HCT116 (cell line): ENCODE measurements around the gene PLPPR3. TPM values are rescaled to one million over a fixed set of nuclear protein-coding genes. Genes with fewer than 3 reads are reported as not detected.

Experiments
- ATAC-seq: fragments of 200-7000 bp; cut with Tn5 transposase; 2 replicates; pipeline ENCODE4 v1.9.1; 2020; ENCODE audit warnings: mild to moderate bottlenecking, moderate library complexity
- BruUV-seq: library from RNA; stranded (reverse); fragments of 400-500 nt; replicated peaks from 2 replicates; lab custom pipeline; 2021; lab: Mats Ljungman, UMichigan
- CTCF ChIA-PET: fragments of 300-600 bp; sonication (Branson Sonifier 250); formaldehyde crosslinking; loops from one replicate; lab custom pipeline; 2021; ENCODE audit warnings: antibody characterized with exemption; lab: Charles Lee
- POLR2A ChIA-PET: fragments of 300-600, 350-600 bp; sonication (Branson Sonifier 250); formaldehyde crosslinking; loops from one replicate; lab custom pipeline; 2021; ENCODE audit warnings: antibody characterized with exemption; lab: Charles Lee
- RAD21 ChIA-PET, 2 experiments: fragments of 300-600 bp; sonication (Branson Sonifier 250); formaldehyde crosslinking; loops; one replicate each; lab custom pipeline; 2023; ENCODE audit warnings: low total read pairs in 2 of 2; ENCODE audit not compliant: uncharacterized antibody in 2 of 2, unreplicated experiment in 2 of 2, low non-redundant PET in 1 of 2; lab: Charles Lee
- DNase-seq: peaks from one replicate; pipeline ENCODE4 v3.0.0-alpha.2; 2010; ENCODE audit warnings: low read depth, low spot score
- H2AFZ ChIP-seq: fragments of 200-600 bp; shearing (Covaris generic), sonication (generic); 2 replicates; pipeline ENCODE4 v1.6.1; 2017; ENCODE audit warnings: low read depth, mixed run types, mixed read lengths, antibody characterized with exemption, low read length; ENCODE audit not compliant: poor library complexity, severe bottlenecking
- H3K27ac ChIP-seq: 2 replicates; pipeline ENCODE4 v1.5.1; 2012; ENCODE audit warnings: low read depth, low read length
- H3K27me3 ChIP-seq: fragments of 200-600 bp; sonication (generic); 2 replicates; pipeline ENCODE4 v1.6.1; 2016; ENCODE audit warnings: mixed run types, low read length, mixed read lengths; ENCODE audit not compliant: insufficient read depth
- H3K36me3 ChIP-seq, 2 experiments: fragments of 200-500 bp in 1 of 2; fragments of 200-600 bp in 1 of 2; sonication (Bioruptor generic) in 1 of 2; sonication (generic) in 1 of 2; 2 replicates each; pipeline versions ENCODE4 v1.5.1 to v1.6.1; 2014 to 2016; ENCODE audit warnings: low read length in 2 of 2, inconsistent platforms in 1 of 2, mixed read lengths in 1 of 2, mixed run types in 1 of 2; ENCODE audit not compliant: insufficient read depth in 2 of 2, control insufficient read depth in 1 of 2
- H3K4me1 ChIP-seq, 2 experiments: fragments of 200-600 bp in 1 of 2; sonication (generic) in 1 of 2; 2 replicates each; pipeline versions ENCODE4 v1.5.1 to v1.6.1; 2012 to 2017; ENCODE audit warnings: low read length in 2 of 2, inconsistent platforms in 1 of 2, mild to moderate bottlenecking in 1 of 2, mixed read lengths in 1 of 2, mixed run types in 1 of 2, moderate library complexity in 1 of 2; ENCODE audit not compliant: insufficient read depth in 2 of 2, control insufficient read depth in 1 of 2
- H3K4me2 ChIP-seq: fragments of 200-600 bp; sonication (generic); 2 replicates; pipeline ENCODE4 v1.6.1; 2017; ENCODE audit warnings: mixed run types, low read length, mixed read lengths
- H3K4me3 ChIP-seq, 2 experiments: fragments of 200-600 bp in 1 of 2; sonication (generic) in 1 of 2; replicated peaks in 1 of 2; 2 replicates each; pipeline ENCODE4 v1.5.1; 2011 to 2016; ENCODE audit warnings: low read length in 2 of 2, control low read depth in 1 of 2, low read depth in 1 of 2, mild to moderate bottlenecking in 1 of 2, mixed read lengths in 1 of 2, mixed run types in 1 of 2
- H3K79me2 ChIP-seq: fragments of 200-600 bp; sonication (generic); 2 replicates; pipeline ENCODE4 v1.6.1; 2017; ENCODE audit warnings: mild to moderate bottlenecking, mixed run types, low read length, moderate library complexity, mixed read lengths; ENCODE audit not compliant: insufficient read depth
- H3K9ac ChIP-seq: fragments of 200-600 bp; sonication (generic); 2 replicates; pipeline ENCODE4 v1.6.1; 2016; ENCODE audit warnings: low read length, mixed read lengths
- H3K9me2 ChIP-seq: fragments of 200-600 bp; sonication (generic), shearing (Covaris generic); 2 replicates; pipeline ENCODE4 v1.6.1; 2017; ENCODE audit warnings: mixed run types, mild to moderate bottlenecking, moderate library complexity; ENCODE audit not compliant: insufficient read depth
- H3K9me3 ChIP-seq, 2 experiments: fragments of 200-500 bp in 1 of 2; fragments of 200-600 bp in 1 of 2; sonication (Bioruptor generic) in 1 of 2; sonication (generic) in 1 of 2; 2 replicates each; pipeline ENCODE4 v1.6.1; 2014 to 2017; ENCODE audit warnings: low read length in 2 of 2, mixed read lengths in 2 of 2, inconsistent platforms in 1 of 2, low read depth in 1 of 2, mild to moderate bottlenecking in 1 of 2, mixed run types in 1 of 2, moderate library complexity in 1 of 2; ENCODE audit not compliant: control insufficient read depth in 1 of 2, insufficient read depth in 1 of 2
- H4K20me1 ChIP-seq: fragments of 200-600 bp; sonication (generic), shearing (Covaris generic); 2 replicates; pipeline ENCODE4 v1.6.1; 2017; ENCODE audit warnings: mixed run types, mild to moderate bottlenecking, moderate library complexity; ENCODE audit not compliant: insufficient read depth
- EGR1 ChIP-seq: IDR thresholded peaks from 2 replicates; pipeline ENCODE4 v1.6.1; 2012; ENCODE audit warnings: low read depth
- ELF1 ChIP-seq: IDR thresholded peaks from 2 replicates; pipeline ENCODE4 v1.6.1; 2012; ENCODE audit warnings: low read depth, borderline replicate concordance
- EZH2 ChIP-seq: fragments of 200-600 bp; sonication (generic); IDR thresholded peaks from 2 replicates; pipeline ENCODE4 v1.6.1; 2017; ENCODE audit warnings: antibody characterized with exemption, mixed run types
- MAX ChIP-seq: IDR thresholded peaks from 2 replicates; pipeline ENCODE4 v1.6.1; 2012
- POLR2A ChIP-seq: IDR thresholded peaks from 2 replicates; pipeline ENCODE4 v1.7.0; 2011; ENCODE audit warnings: borderline replicate concordance; ENCODE audit not compliant: insufficient read depth, insufficient read length; ENCODE audit errors: extremely low read depth
- POLR2AphosphoS5 ChIP-seq: IDR thresholded peaks from 2 replicates; pipeline ENCODE4 v1.6.1; 2011; ENCODE audit warnings: mild to moderate bottlenecking, low read depth, low read length, moderate library complexity
- REST ChIP-seq: IDR thresholded peaks from 2 replicates; pipeline ENCODE4 v1.6.1; 2012; ENCODE audit warnings: low read depth
- SP1 ChIP-seq: IDR thresholded peaks from 2 replicates; pipeline ENCODE4 v1.6.1; 2012; ENCODE audit warnings: low read depth
- SRF ChIP-seq: IDR thresholded peaks from 2 replicates; pipeline ENCODE4 v1.6.1; 2012; ENCODE audit warnings: low read depth
- TCF7L2 ChIP-seq: IDR thresholded peaks from 2 replicates; pipeline ENCODE4 v1.7.0; 2011; ENCODE audit warnings: borderline replicate concordance, inconsistent platforms; ENCODE audit not compliant: insufficient read depth, insufficient read length; ENCODE audit errors: extremely low read depth
- intact Hi-C: fragments of 100-400 bp; cut with micrococcal nuclease; formaldehyde crosslinking; loops from 2 replicates; pipeline ENCODE4 v1.10.0; 2022
- total RNA-seq: library from RNA; stranded (reverse); gene quantifications from one replicate; pipeline ENCODE4 v1.2.1, GENCODE V29; 2021; ENCODE audit not compliant: unreplicated experiment

The PLPPR3 gene
- total RNA-seq, 1 experiment from 2014 or later = 0.27 TPM

- DNase-seq = no peak
- H3K36me3 ChIP-seq = peaks cover 0 to 7% of the 10 kb centered on the region in 2 experiments; a peak in 2 of 4 replicates
- ATAC-seq = no peak
- BruUV-seq = no TSS peak
- no peak overlapping the region for H2AFZ ChIP-seq
- H3K4me3 ChIP-seq = no peak overlapping the region
- H3K27me3 ChIP-seq = no peaks in the 10 kb centered on the region
- ChIA-PET RAD21 (no interaction called here), POLR2A (no interaction called here), CTCF (no interaction called here)
- no peak overlapping the region for H3K4me2 ChIP-seq
- no peaks in the 10 kb centered on the region for H3K9me3 ChIP-seq
- no peak overlapping the region for H3K27ac ChIP-seq
- H3K4me1 ChIP-seq = no peaks in the 10 kb centered on the region
- H3K9ac ChIP-seq = no peak overlapping the region
- peaks cover 5% of the 10 kb centered on the region; the same call in 1 of the 2 replicates for H3K79me2 ChIP-seq
- no peaks in the 10 kb centered on the region; the same call in 1 of the 2 replicates for H4K20me1 ChIP-seq
- no peaks in the 10 kb centered on the region for H3K9me2 ChIP-seq
- no peak for TF ChIP-seq REST
- no peak for TF ChIP-seq TCF7L2
- TF ChIP-seq EZH2 = no peak
- no peak for TF ChIP-seq SP1
- TF ChIP-seq POLR2AphosphoS5 = no peak
- TF ChIP-seq SRF = no peak
- TF ChIP-seq ELF1 = no peak
- no peak for TF ChIP-seq POLR2A
- no peak for TF ChIP-seq EGR1
- TF ChIP-seq MAX = no peak
- intact Hi-C loops = no loop called here
These were observed 5.8 kb downstream of the PLPPR3 start for GRCh38 chr19:815775-816499.
